Neural progenitor cell (in vitro differentiated cells): ENCODE data around the gene GOLM1.
"Not testable (repeated sequence)": the region's sequence is repeated elsewhere in the genome, so short reads cannot be mapped to it uniquely, and the experiment has no call there.

Source experiments
- EZH2 ChIP-seq: fragments of 200-600 bp; sonication (generic); IDR thresholded peaks from 2 replicates; pipeline ENCODE4 v1.6.1; 2017; ENCODE audit warnings: antibody characterized with exemption, mild to moderate bottlenecking, moderate library complexity
- TF ChIP-seq, protein P1 (sequence below): fragments of 200-600 bp; sonication (generic); IDR thresholded peaks from 2 replicates; pipeline ENCODE4 v1.5.1; 2017; ENCODE audit warnings: antibody characterized with exemption, mild to moderate bottlenecking

- TF ChIP-seq, protein P1, sequence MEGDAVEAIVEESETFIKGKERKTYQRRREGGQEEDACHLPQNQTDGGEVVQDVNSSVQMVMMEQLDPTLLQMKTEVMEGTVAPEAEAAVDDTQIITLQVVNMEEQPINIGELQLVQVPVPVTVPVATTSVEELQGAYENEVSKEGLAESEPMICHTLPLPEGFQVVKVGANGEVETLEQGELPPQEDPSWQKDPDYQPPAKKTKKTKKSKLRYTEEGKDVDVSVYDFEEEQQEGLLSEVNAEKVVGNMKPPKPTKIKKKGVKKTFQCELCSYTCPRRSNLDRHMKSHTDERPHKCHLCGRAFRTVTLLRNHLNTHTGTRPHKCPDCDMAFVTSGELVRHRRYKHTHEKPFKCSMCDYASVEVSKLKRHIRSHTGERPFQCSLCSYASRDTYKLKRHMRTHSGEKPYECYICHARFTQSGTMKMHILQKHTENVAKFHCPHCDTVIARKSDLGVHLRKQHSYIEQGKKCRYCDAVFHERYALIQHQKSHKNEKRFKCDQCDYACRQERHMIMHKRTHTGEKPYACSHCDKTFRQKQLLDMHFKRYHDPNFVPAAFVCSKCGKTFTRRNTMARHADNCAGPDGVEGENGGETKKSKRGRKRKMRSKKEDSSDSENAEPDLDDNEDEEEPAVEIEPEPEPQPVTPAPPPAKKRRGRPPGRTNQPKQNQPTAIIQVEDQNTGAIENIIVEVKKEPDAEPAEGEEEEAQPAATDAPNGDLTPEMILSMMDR: not testable (repeated sequence)
- TF ChIP-seq EZH2: not testable (repeated sequence)
Observed at GRCh38 chr9:86145960-86146359, 46.6 kb upstream of the GOLM1 start.
